ENCODE results near the gene SOST.

Gene SOST

DNA sequence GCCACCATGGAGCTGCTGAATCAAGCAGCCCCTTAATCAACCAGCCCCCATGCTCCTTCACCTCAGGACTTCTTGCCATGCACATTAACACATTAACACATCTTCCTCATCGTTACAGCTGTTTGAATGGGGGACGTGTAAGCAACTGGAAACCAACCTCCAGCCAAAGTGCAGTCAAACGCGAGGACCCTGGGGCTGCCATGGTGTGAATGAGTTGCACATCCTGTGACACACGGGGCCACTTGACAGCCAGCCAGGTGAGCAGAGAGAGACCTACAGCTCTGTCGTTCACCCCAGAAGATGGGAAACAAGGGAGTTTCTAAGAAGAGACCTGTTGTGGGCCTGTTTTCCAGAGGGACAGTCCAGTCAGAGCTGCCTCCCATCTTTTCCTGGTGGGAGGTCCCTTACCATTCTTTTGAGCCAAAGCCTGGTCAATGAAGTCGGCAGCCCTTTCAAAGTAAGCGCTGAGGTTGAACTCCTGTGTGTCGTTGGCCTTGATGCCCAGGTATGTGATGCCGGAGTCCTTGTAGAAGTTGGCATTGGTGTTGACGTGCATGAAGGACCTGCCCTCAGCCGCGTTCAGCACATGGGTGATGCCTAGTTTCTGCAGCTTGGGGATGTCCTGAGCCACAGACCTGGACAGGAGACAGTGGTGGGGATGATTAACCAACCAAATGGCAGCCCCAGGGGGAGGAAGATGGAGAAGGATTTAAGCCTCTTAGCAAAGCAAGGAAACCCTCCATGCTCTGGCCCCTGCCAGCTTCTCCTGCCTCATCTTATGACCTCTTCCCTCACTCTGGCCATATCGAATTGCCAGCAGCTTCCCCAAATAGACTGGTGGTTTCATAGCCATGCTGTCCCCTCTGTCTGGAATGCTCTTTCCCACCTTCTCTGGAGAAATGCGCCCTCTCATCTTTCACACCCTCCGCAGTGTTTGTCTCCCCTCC, 16.0 kb upstream of the SOST start:
- no peak for DNase-seq (ENCODE audit: insufficient read length, low spot score)
- no peak for FAIRE-seq

DNA sequence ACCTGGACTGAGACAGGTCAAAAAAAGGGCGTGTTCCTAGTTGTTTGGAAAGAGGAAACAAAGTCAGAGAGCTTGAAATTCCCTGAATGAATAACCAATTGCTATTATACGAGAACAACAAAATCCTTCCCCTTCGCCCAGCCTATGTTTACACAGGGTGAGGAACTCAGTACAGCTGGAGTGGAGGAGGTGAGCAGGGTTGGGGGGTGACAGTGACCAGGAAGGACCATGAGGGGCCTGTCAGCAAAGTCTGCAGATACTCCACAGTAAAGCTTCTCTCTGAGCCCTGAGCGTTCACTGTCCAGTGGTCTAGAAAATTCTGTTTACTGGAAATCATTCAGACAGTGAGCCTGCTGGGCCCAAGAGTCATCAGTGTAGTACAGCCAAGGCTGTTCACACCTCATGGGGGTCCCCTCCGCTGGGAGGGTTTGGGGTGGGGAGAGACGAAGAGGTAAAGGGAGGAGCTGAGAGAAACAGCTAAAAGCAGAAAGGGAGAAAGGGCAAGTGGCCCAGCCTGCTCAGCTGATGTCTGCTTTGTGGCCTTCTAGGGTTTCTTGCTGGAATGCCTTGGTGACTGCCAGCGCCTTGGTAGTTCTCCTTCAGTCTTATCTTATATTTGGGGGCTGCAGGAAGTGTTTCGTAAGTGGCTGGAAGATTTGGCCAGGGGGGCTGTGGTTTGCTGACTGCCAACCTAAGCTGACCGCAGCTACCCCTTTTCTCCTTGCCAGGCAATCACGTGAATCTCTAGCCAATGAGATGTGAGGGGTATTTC, 14.5 kb upstream of the SOST start:
- FAIRE-seq (no peak), DNase-seq (ENCODE audit: insufficient read length, low spot score) (no peak)

DNA sequence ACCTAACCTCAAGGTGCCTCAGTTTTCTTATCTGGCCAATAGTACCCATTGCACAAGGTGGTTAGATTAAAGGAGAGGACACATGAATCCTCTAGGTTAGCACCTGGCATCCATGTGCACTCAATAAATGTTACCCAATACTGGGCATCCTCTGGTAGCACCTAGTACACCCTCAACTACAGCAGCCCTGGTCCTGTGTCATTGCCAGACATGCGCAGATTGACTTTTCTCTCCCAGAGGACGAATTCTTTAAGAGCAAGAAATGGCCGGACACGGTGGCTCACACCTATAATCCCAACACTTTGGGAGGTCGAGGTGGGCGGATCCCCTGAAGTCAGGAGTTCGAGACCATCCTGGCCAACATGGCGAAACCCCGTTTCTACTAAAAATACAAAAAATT, 12.9 kb upstream of the SOST start:
- FAIRE-seq (no peak), DNase-seq (ENCODE audit: insufficient read length, low spot score) (no peak)

DNA sequence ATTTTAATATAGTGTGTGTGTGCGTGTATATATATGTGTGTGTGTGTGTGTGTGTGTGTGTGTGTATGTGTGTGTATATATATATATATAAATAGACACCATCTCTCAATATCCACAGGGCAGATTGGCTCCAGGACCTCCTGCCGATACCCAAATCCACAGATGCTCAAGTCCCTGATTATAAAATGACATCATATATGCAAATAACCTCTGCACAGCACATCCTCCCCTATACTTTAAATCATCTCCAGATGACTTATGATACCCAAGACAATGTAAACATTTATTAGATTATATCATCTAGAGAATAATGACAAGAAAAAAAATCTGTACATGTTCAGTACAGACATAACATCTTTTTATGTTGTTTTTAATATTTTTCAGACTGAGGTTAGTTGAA, 12.4 kb upstream of the SOST start:
- DNase-seq (ENCODE audit: insufficient read length, low spot score), result no peak
- no peak for FAIRE-seq

DNA sequence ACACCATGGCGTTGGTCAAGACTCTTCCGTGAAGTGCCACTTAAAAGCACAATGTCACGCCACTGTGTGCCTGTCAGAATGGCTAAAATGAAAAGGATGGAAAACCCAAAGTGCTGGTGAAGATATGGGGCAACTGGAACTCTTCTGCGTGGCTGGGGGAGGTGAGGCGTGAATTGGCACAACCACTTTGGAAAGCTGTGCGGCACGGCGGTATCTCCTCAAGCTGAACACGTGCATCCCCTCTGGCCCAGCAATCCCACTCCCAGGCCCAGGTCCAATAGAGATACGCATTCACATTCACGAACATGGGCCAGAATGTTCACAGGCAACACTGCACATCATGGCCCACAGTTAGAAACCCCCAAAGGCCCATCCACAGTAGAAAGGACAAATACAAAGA, 11.3 kb upstream of the SOST start:
- no peak for FAIRE-seq
- DNase-seq (ENCODE audit: insufficient read length, low spot score), result no peak

DNA sequence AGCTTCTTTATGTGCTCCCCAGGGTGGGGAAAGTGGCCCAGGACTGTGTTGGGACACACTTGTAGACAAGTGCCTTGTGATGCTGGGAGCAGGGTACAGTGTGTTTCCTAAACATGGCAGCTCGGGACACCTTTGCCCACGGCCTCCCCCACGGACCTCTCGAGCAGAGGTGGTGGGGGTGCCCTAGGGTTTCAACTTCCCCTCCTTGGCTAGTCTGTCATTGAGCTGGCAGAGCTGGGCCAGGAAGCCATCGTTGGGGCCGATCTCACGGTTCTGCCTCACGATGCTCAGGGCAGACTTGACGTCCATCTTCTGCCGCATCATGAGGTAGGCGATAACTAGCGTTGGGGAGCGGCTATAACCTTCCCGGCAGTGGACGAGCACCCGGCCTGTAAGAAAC, 10.8 kb upstream of the SOST start:
- DNase-seq (ENCODE audit: insufficient read length, low spot score) (no peak), FAIRE-seq (no peak)

DNA sequence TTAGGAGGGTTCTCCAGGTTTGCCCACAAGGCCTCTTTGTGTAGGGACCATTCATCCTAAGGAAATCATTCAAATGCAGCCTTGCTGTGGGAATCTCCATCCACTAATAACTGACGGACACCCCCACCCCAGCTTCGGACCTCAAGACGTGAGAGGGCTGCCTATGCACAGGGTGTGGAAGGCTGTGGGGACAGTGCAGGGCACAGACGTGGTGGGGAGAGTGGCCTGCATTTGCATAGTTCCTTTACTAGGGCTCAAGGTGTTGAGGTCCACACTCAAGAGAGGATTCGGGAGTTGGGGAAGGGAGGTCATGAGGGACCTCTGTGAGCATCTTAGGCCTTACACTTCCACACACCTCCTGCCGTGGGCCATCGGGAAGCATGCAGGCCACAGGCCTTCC, 10.4 kb upstream of the SOST start:
- FAIRE-seq (no peak), DNase-seq (ENCODE audit: insufficient read length, low spot score) (no peak)

DNA sequence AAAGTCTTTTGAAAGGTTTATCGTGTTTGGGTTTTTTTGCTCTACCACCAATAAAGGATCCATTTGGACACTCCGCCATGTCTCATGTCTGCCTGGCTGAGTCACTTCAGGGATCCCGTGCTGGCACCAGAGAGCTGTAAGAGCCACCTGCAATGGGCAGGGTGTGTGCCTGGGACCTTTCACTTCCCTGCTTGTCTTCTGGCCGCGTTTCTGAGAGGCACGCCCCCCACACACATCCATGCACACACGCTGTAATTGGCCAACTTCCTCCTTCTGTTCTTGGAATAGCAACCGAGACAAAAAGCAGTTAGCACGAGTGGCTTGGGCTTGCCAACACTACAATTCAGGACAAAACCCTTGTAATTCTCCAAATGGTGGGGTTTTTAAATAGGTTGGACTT, 9.8 kb upstream of the SOST start:
- DNase-seq (ENCODE audit: insufficient read length, low spot score) (no peak), FAIRE-seq (peak; percentile 59)

DNA sequence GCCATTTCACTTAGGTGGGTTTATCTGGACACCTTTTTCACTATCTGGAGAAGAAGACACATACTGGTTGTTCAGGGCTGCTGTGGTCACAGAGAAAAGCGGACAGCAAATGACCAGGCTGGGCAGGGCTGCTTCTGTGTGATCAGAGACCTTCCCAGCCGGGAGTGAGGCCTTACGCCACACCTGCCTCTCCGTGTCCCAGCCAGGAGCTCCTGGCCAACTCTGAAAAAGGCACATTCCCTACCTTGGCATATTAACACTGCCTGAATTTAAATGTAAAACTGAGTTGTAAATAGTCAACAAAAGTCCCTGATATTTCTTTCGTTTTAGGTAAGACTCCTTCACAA, 9.1 kb upstream of the SOST start:
- FAIRE-seq (no peak), DNase-seq (ENCODE audit: insufficient read length, low spot score) (no peak)

DNA sequence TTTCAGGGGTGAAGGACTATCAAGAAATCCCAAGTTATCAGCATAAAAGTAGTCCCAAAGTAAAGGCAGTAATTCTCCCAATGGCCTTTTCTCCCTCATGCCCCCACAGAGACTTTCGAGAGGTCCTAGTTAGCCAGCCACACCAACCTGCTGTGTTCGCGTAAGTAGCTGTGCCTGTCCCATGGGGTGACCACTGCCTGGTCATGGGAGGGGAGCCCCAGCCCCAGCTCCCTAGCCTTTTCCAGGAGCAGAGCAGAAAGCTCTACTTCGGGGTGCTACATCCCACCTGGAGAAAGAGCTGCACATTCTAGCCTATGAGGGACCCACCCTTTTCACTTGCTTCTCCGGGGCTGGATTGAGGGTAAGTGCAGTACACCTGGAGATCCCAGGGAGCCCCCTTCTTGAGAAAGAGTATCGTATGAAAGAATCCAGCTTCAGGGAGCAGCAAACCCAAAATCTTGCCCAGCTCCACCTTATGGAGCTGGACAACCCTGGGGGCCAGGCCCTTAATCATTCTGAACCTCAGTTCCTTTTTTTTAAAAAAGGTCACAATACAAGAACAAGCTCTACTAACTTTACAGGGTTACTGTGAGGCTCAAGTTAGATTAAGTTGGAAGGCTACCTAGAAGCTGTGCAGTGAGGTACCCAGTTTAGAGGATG, 8.6 kb upstream of the SOST start:
- no peak for DNase-seq (ENCODE audit: insufficient read length, low spot score)
- FAIRE-seq, result no peak

DNA sequence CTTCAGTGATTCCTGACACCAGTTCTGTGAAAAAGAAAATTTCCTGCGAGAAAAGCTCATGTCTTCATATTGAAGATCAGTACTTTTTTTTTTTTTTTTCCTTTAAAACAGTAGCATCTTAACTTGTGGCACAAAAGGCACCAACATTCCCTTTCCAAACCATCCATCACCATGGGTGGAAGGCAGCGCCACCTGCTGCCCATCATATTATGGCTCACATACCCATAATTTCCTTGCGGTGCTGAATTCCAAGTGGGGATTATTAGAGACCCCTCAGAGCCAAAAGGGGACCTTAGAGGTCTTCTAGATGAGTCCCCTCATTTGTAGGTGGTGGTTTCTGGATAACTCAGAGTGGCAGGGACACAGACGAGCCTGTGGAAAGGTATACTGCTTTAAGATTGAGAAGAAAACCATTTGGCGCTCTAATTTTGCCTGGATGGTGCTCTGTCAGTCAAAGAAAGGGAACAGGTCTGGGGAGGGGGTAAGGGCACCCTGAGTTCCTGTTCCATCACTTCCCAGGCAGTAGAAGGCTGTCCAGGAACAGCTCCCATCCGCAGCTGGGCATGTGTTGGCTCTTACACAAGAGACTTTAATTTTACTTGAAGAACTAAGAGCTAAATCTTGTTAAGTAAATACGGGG, 7.9 kb upstream of the SOST start:
- FAIRE-seq (peak; percentile 70), DNase-seq (ENCODE audit: insufficient read length, low spot score) (no peak)

DNA sequence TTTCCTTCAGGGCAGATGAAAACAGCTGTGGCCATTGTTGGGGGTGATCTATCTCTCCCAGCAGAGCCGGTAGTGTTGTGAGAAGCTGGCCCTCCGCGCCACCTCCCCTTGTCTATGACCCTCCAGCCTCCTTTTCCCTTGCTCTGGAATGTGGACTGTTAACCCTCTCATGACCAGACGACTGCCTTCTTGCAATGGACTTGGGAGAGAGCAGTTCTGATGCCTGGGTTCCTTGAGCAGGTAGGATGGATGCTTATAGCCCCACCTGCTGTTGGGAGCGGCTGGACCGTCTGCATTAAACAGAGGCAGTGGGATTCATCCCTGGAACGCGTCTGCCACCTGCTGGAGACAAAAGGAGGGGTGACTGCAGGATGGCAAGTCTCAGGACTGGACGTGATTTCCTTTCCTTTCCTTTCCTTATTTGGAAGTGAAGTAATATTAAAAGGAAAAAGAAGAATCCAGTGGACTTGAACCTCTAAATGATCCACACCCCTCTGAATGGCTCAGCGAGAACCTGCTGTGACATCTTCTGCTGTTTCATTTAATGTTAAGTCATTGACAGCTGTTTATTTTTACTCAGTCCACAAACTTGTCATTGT, 1.8 kb upstream of the SOST start:
- FAIRE-seq (peak; percentile 96), DNase-seq (ENCODE audit: insufficient read length, low spot score) (peak; percentile 95)

DNA sequence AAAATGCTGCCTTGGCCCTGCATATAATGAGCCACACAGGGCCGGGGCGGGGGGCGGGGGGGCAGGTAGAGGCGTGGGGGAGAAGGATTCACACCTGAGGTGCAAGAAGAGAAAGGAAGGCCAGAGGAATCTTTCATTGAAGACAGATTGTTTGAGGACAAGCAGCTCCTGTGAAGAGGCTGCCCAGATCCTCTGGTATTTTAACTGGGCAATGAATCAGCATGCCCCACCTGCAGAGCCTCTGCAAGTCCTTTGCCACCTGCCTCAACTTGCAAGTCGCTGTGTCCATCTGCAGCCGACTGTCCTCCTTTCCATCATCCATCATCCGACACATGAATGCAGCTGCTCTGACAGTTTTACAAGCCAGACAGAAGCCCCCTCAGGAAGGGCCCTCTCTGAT, 1.2 kb upstream of the SOST start:
- no peak for DNase-seq (ENCODE audit: insufficient read length, low spot score)
- FAIRE-seq, result no peak

DNA sequence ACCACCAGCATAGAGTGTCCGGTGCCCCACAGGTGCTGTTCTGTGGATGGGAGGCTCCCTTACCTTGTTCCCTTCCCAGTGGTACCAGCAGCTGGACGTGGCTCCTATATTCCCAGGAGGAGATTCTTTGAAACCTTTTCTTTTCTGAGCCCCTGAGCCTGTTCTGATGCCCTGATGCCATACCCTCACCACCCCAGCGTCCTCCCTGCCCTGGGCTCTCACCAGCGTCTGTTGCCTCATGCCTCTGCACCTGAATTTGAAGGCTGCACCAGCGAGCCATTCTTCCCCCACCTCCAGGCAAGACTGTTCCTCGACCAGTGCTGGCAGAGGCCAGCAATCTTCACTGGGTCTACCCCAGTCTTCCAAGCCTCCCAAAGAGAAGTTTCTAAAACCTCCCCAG, 505 bp downstream of the SOST start:
- DNase-seq (ENCODE audit: insufficient read length, low spot score) (no peak), FAIRE-seq (no peak)

DNA sequence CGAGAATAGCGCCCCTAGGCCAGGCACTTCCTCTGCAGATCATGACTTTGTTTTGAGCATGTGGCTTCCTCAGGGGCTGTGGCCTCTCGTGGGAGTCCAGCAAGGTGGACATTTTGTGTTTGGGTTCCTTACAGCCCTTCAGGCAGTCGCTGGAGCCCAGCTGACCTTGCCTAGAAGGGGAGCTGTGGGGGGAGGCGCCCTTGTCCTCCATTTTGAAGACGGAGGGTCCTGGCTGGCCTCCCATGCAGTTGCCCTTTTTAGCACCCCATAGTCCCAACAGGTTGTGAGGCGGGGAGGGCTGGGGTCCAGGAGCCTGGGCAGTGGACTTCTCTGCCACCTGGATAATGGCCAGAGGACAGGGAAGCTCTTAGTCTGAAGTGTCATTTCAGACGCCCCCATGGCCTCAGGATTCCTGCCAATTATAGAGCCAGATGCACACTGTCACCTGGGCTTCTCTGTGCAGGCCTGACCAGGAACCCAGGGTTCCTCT, 1.4 kb downstream of the SOST start:
- no peak for FAIRE-seq
- no peak for DNase-seq (ENCODE audit: insufficient read length, low spot score)

DNA sequence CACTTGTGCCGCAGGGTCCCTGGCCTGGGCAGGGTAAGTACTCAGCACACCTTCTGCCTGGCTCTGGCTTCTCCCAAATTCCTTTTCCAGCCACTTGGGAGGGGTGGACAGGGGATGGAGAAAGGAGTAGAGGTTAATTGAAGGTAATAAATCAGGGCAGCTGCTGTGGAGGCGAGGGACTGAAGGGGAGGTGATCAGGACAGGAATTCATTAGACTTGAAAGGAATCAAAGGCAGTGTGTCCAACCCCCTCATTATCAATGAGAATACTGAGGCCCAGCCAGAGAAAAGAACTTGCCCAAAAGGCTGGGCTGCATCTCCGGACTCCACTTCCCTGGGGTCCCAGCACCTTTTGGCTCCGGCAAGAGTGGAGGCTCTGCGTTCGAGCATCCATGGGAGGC, 2.4 kb downstream of the SOST start:
- FAIRE-seq (no peak), DNase-seq (ENCODE audit: insufficient read length, low spot score) (no peak)

DNA sequence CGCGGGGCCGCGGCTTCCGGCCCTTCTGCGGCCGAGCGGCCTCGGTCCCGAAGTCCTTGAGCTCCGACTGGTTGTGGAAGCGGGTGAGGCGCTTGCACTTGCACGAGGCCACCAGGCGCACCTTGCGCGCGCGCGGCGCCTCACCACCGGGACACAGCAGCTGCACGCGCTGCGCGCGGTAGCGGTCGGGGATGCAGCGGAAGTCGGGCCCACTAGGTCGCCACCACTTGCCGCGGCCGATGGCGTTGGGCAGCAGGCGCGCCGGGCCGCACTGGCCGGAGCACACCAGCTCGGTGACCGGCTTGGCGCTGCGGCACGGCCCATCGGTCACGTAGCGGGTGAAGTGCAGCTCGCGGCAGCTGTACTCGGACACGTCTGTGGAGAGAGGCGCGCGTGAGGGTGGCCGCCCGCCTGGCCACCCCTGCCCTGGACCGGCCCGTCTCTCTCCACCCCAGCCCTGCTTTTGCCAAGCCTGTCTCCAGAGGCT, 3.2 kb downstream of the SOST start:
- no peak for FAIRE-seq
- no peak for DNase-seq (ENCODE audit: insufficient read length, low spot score)

DNA sequence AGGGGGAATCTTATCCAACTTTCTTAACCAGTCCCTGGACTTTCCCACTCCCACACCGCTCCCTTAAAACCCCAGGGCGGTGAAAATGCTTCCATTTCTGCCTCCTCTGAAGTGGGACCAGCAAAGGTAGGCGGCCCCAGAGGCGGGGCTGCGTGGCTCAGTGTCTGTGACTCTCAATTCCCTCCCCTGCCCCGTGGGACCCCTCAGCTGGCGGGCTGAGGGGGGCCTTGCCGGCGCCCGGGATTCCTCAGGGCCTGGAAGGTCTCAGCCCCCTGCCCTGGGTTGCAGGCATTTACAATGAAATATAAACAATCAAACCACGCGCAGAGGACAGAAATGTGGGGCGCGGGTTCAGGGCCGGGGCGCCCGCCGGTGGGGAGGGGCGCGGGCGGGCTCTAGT, 3.6 kb downstream of the SOST start:
- FAIRE-seq, result no peak
- no peak for DNase-seq (ENCODE audit: insufficient read length, low spot score)

DNA sequence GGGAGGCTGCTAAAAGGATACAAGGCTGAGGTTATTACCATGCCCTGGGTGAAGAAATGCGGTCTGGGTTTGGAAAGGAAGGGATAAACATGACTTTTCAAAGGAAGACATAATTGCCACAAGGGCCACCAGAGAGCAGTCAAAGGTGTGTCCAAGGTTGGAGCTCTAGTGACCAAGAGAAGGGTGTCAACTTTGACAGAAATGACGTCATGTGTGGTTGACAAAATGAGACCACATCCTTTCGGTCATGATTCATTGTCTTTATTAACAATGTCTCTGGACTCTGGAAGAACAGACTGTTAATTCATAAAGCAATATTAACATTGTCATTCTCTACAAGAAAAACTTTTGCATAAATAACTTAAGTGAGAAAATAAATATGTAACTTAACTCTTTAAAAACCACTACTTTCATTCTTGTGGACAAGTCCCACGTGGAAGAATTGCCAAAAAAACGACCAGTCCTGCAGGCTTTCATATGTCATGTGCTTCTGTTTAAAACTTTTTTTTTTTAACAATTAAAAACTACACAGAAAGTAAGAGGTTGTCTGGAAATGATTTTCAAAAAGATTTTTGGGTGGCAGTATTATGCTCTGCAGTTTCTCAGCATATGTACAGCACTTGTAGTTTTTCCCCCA, 5.0 kb downstream of the SOST start:
- FAIRE-seq, result peak; percentile 11

DNA sequence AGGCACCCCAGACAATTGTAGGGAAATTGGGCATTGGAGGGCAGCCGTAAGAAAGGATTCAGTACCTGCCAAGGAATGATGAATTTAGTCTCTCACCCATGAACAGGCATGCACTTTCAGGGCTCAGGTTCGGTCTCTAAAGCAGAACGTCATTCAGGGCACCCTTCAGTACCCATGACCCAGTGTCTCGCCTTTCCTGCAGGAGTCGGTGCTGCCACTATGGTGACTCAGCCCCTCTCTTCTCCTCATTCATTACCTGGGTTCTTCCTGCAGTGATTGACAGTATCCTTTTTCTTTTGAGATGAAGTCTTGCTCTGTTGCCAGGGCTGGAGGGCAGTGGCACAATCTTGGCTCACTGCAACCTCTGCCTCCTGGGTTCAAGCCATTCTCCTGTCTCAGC, 8.4 kb downstream of the SOST start:
- no peak for DNase-seq (ENCODE audit: insufficient read length, low spot score)
- FAIRE-seq, result no peak

More for the DNA sequence above, 5.0 kb downstream of the SOST start:
- no peak for DNase-seq (ENCODE audit: insufficient read length, low spot score)
